ENCODE results near the gene TEX54. TPM values are rescaled to one million over a fixed set of nuclear protein-coding genes. Genes with fewer than 3 reads are reported as not detected.
A peak's percentile ranks its signal among the peaks of the same experiment; 100 is the strongest.

The TEX54 gene
- total and polyA plus RNA-seq, 2 of the 13 experiments (the other 11 are each of a cell fraction or from before 2014, with no cell fraction given), result not detected

DNA sequence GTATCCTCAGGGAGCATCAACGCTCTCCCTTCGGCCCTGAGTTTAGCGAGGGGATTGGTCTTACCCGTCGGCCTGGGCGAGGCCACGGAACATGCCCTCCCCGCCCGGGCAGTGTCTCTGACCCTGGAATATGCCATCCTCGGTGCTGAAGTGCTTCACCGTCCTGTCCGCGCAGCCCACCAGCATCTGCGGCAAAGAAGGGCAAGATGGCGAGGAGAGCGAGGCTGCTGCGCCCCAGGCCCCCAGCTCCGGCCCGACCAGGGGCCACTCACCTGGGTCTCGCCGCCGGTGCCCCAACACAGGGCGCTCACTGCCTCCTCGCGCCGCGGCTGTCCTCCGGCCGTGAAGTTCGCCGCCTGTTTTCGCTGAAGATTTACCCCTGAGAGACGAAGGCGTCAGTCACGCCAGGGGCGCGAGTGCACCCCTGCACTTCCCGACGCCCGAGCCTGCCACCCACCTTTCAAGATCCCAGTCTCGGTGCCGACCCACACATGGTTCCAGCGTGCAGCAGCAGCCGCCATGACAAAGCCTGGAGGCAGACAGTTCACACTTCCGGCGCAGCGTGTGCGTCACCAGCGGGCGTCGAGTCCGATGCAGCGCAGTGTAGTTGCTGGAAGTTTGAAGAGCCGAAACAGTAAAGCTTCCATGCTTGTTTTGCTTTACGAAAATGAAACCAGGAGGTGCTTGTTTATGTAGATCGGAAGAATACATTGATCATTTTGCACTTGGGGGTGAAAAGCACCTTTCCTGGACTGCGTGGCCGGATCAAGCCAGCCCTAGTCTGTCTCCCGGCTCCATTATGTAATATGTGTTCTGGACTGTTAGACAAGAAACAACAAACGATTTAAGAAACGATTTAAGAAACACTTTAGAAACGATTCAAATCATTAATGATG, 6.7 kb upstream of the TEX54 start, which contains the start of gene WDR74 (continued):
- TF ChIP-seq ZSCAN20 (CRISPR knock-in tag; IDR thresholded peaks at IDR 0.05; ENCODE audit: borderline replicate concordance) (no peak), ZSCAN29 (CRISPR knock-in tag; conservative IDR thresholded peaks at IDR 0.05) (no peak; the same call in 1 of the 2 replicates), KDM4B (CRISPR knock-in tag; IDR thresholded peaks at IDR 0.05) (peak; percentile 90; the same call in 1 of the 2 replicates), ZNF446 (CRISPR knock-in tag; IDR thresholded peaks at IDR 0.05) (no peak), ZNF546 (CRISPR knock-in tag; conservative IDR thresholded peaks at IDR 0.05) (no peak), ARNTL (CRISPR knock-in tag; IDR thresholded peaks at IDR 0.05) (no peak), HNRNPL (IDR thresholded peaks at IDR 0.05; ENCODE audit: low read depth, low read length) (0 out of 2 replicates have a peak, but pooled peaks have one; percentile 52), PAWR (CRISPR knock-in tag; IDR thresholded peaks at IDR 0.05; ENCODE audit: borderline replicate concordance) (no peak), ZNF414 (CRISPR knock-in tag; IDR thresholded peaks at IDR 0.05) (no peak; the same call in 1 of the 2 replicates), ZNF746 (CRISPR knock-in tag; IDR thresholded peaks at IDR 0.05) (no peak), EED (CRISPR knock-in tag; IDR thresholded peaks at IDR 0.05) (peak; percentile 89), ZNF136 (CRISPR knock-in tag; IDR thresholded peaks at IDR 0.05; ENCODE audit: low read depth) (no peak), CHD2 (IDR thresholded peaks at IDR 0.05; ENCODE audit: low read depth, low read length) (no peak), ZNF333 (CRISPR knock-in tag; IDR thresholded peaks at IDR 0.05; ENCODE audit: borderline replicate concordance) (peak; percentile 69), ZNF558 (CRISPR knock-in tag; IDR thresholded peaks at IDR 0.05; ENCODE audit: borderline replicate concordance) (no peak), SP2 (CRISPR knock-in tag; IDR thresholded peaks at IDR 0.05) (peak; percentile 73), ZNF678 (CRISPR knock-in tag; IDR thresholded peaks at IDR 0.05) (0 out of 2 replicates have a peak, but pooled peaks have one; percentile 79), MTF2 (CRISPR knock-in tag; IDR thresholded peaks at IDR 0.05; ENCODE audit: borderline replicate concordance) (no peak), ZNF570 (CRISPR knock-in tag; IDR thresholded peaks at IDR 0.05; ENCODE audit: borderline replicate concordance) (no peak), MXD3 (CRISPR knock-in tag; IDR thresholded peaks at IDR 0.05) (peak; percentile 97), CREB1 (IDR thresholded peaks at IDR 0.05) (peak; percentile 98), CREB1 (CRISPR knock-in tag; IDR thresholded peaks at IDR 0.05) (peak; percentile 100)
- TF ChIP-seq, protein P1, sequence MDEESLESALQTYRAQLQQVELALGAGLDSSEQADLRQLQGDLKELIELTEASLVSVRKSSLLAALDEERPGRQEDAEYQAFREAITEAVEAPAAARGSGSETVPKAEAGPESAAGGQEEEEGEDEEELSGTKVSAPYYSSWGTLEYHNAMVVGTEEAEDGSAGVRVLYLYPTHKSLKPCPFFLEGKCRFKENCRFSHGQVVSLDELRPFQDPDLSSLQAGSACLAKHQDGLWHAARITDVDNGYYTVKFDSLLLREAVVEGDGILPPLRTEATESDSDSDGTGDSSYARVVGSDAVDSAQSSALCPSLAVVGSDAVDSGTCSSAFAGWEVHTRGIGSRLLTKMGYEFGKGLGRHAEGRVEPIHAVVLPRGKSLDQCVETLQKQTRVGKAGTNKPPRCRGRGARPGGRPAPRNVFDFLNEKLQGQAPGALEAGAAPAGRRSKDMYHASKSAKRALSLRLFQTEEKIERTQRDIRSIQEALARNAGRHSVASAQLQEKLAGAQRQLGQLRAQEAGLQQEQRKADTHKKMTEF (CRISPR knock-in tag; IDR thresholded peaks at IDR 0.05), result peak; percentile 87
- TF ChIP-seq, protein P2, sequence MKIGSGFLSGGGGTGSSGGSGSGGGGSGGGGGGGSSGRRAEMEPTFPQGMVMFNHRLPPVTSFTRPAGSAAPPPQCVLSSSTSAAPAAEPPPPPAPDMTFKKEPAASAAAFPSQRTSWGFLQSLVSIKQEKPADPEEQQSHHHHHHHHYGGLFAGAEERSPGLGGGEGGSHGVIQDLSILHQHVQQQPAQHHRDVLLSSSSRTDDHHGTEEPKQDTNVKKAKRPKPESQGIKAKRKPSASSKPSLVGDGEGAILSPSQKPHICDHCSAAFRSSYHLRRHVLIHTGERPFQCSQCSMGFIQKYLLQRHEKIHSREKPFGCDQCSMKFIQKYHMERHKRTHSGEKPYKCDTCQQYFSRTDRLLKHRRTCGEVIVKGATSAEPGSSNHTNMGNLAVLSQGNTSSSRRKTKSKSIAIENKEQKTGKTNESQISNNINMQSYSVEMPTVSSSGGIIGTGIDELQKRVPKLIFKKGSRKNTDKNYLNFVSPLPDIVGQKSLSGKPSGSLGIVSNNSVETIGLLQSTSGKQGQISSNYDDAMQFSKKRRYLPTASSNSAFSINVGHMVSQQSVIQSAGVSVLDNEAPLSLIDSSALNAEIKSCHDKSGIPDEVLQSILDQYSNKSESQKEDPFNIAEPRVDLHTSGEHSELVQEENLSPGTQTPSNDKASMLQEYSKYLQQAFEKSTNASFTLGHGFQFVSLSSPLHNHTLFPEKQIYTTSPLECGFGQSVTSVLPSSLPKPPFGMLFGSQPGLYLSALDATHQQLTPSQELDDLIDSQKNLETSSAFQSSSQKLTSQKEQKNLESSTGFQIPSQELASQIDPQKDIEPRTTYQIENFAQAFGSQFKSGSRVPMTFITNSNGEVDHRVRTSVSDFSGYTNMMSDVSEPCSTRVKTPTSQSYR (CRISPR knock-in tag; IDR thresholded peaks at IDR 0.05; ENCODE audit: borderline replicate concordance), result peak; percentile 22; the same call in 1 of the 2 replicates
